ENCODE measurements around the gene CPN2. TPM values are rescaled to one million over a fixed set of nuclear protein-coding genes. Genes with fewer than 3 reads are reported as not detected.

The CPN2 gene
- total and polyA plus RNA-seq, 3 donors from 2014 or later: 0.36 to 1.4 (median 1.1) TPM

DNA sequence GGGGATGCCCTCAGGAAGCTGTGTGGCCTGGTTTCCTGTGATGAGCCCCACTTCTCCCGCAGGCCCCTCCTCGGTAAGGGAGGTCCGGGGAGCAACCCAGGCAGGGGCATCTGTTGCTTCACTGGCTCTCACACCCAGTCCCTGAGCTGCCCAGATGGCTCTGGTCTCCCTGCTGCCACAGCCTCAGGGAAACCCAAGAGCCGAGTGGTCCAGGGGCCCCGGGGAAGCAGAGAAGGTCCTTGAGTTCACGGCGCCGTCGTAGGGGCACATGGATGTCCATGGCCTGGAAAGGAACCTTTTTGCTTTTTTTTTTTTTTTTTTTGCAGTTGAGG lies 31.7 kb upstream of the CPN2 start:
- no peak overlapping the region for H3K4me3 ChIP-seq
- no peaks in the 10 kb centered on the region for H3K36me3 ChIP-seq (ENCODE audit: low read depth, missing control alignments)

DNA sequence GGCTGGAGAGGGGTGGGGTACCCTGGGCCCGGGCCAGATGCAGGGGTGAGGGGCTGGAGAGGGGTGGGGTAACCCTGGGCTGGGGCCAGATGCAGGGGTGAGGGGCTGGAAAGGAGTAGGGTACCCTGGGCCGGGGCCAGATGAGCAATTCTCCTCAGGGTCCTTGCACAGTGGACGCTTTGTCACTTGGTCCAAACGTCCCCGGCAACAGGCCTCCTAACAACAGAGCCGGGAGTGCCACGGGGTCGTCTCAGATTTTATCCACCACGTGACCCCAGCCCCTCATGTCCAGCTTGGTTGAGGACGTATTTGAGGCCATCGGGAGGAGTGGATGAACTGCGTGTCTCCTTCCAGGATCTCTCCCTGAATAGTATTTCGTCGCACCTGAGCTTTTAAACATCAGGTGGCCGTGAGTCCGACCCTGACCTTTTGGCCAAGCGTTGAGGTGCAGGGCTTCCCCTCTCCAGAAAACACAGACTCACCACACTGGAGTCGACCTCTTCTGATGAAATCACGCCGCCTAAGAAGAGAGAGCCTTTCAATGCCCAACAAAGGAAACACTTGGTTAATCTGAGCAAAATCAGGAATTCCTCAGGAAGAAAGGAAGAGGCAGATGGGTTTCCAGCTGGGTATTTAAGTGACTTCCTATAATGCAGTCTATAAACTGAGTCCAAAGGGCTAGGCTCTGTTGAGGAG lies 31.2 kb upstream of the CPN2 start:
- Histone ChIP-seq H3K36me3 (ENCODE audit: low read depth, missing control alignments) (no peaks in the 10 kb centered on the region), H3K4me3 (no peak overlapping the region), H3K4me1 (no peaks in the 10 kb centered on the region), H3K27me3 (no peaks in the 10 kb centered on the region), H3K9me3 (no peaks in the 10 kb centered on the region), H3K27ac (no peak overlapping the region)
- intact Hi-C loops (cut with DNase I; ENCODE audit: low total_unique reads): no loop called here
- WGBS, 2 donors: 85 to 93% methylated on average over 19 to 20 of the region's 20 CpGs
- DNase-seq: no peak
- TF ChIP-seq, protein P1, sequence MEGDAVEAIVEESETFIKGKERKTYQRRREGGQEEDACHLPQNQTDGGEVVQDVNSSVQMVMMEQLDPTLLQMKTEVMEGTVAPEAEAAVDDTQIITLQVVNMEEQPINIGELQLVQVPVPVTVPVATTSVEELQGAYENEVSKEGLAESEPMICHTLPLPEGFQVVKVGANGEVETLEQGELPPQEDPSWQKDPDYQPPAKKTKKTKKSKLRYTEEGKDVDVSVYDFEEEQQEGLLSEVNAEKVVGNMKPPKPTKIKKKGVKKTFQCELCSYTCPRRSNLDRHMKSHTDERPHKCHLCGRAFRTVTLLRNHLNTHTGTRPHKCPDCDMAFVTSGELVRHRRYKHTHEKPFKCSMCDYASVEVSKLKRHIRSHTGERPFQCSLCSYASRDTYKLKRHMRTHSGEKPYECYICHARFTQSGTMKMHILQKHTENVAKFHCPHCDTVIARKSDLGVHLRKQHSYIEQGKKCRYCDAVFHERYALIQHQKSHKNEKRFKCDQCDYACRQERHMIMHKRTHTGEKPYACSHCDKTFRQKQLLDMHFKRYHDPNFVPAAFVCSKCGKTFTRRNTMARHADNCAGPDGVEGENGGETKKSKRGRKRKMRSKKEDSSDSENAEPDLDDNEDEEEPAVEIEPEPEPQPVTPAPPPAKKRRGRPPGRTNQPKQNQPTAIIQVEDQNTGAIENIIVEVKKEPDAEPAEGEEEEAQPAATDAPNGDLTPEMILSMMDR (IDR thresholded peaks at IDR 0.05): no peak
- no peak for TF ChIP-seq POLR2A (IDR thresholded peaks at IDR 0.05)

More for the DNA sequence above, 31.7 kb upstream of the CPN2 start:
- no peak for DNase-seq
- 83 to 91% methylated on average over 9 of the region's 9 CpGs for WGBS, 2 donors
- Histone ChIP-seq H3K4me1 (no peaks in the 10 kb centered on the region), H3K27ac (no peak overlapping the region), H3K27me3 (no peaks in the 10 kb centered on the region), H3K9me3 (no peaks in the 10 kb centered on the region)
- TF ChIP-seq, protein P1 (IDR thresholded peaks at IDR 0.05): no peak
- TF ChIP-seq POLR2A (IDR thresholded peaks at IDR 0.05): no peak
- intact Hi-C loops (cut with DNase I; ENCODE audit: low total_unique reads): no loop called here

DNA sequence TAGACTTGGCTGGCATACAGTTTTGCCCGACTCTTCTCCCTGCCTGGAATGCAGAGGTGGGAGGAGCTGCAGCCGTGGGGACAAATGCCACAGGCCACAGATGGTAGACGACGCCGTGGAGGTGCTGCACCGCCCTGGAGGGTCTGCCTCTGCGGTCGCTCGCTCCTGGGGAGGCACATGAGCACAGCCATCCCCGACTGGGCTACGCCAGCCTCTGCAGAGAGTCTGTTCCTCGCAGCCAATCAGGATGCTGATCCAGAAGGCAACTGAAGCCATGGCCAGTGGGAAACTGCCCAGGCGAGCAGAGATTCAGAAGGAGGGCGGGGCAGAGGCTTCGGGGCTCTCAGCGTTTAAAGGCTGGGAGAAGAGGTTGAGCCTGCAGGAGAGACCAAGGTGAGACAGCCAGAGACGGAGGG lies 30.3 kb upstream of the CPN2 start:
- Histone ChIP-seq H3K36me3 (ENCODE audit: low read depth, missing control alignments) (no peaks in the 10 kb centered on the region), H3K4me3 (no peak overlapping the region), H3K4me1 (no peaks in the 10 kb centered on the region), H3K9me3 (no peaks in the 10 kb centered on the region), H3K27ac (no peak overlapping the region), H3K27me3 (no peaks in the 10 kb centered on the region)
- 46 to 62% methylated on average over 10 to 17 of the region's 17 CpGs for WGBS, 2 donors
- intact Hi-C loops (cut with DNase I; ENCODE audit: low total_unique reads): no loop called here
- TF ChIP-seq, protein P1 (IDR thresholded peaks at IDR 0.05): no peak
- no peak for TF ChIP-seq POLR2A (IDR thresholded peaks at IDR 0.05)
- DNase-seq: no peak

- no peak overlapping the region for H3K27ac ChIP-seq
Observed at GRCh38 chr3:194380326-194380725, 29.2 kb upstream of the CPN2 start.

More at GRCh38 chr3:194380326-194380725, 29.2 kb upstream of the CPN2 start:
- intact Hi-C loops (cut with DNase I; ENCODE audit: low total_unique reads): no loop called here
- TF ChIP-seq POLR2A (IDR thresholded peaks at IDR 0.05): no peak
- TF ChIP-seq, protein P1 (IDR thresholded peaks at IDR 0.05): no peak
- Histone ChIP-seq H3K4me1 (no peaks in the 10 kb centered on the region), H3K36me3 (ENCODE audit: low read depth, missing control alignments) (no peaks in the 10 kb centered on the region), H3K4me3 (no peak overlapping the region), H3K27me3 (no peaks in the 10 kb centered on the region), H3K9me3 (no peaks in the 10 kb centered on the region)
- WGBS, 2 donors: 82 to 84% methylated on average over 7 of the region's 7 CpGs
- no peak for DNase-seq

Data from testis (tissue), 3 donors.